GM18502 (cell line): ENCODE measurements around the gene VDR.

ENCODE experiments used
- ATAC-seq: cut with Tn5 transposase; IDR thresholded peaks from one replicate; pipeline ENCODE4 v1.9.1; 2021; ENCODE audit warnings: mild to moderate bottlenecking; ENCODE audit not compliant: unreplicated experiment, poor library complexity

Gene VDR

GRCh38 chr12:47896022-47896421 is 8.8 kb downstream of the VDR start:
- no peak for ATAC-seq

GRCh38 chr12:47894652-47895051 is 10.1 kb downstream of the VDR start:
- ATAC-seq: no peak

GRCh38 chr12:47894068-47894467 is 10.7 kb downstream of the VDR start:
- ATAC-seq: peak; percentile 48

GRCh38 chr12:47892819-47893218 is 12.0 kb downstream of the VDR start:
- no peak for ATAC-seq

- ATAC-seq: no peak
These were observed 13.4 kb downstream of the VDR start for GRCh38 chr12:47891356-47891755.

GRCh38 chr12:47889040-47889439 is 15.8 kb downstream of the VDR start:
- peak; percentile 64 for ATAC-seq

- ATAC-seq: no peak
These were observed 16.5 kb downstream of the VDR start for GRCh38 chr12:47888153-47888819.

GRCh38 chr12:47887529-47887928 is 17.3 kb downstream of the VDR start:
- no peak for ATAC-seq

GRCh38 chr12:47886510-47887240 is 18.1 kb downstream of the VDR start:
- no peak for ATAC-seq

GRCh38 chr12:47885566-47885965 is 19.2 kb downstream of the VDR start:
- ATAC-seq: no peak

- peak; percentile 38 for ATAC-seq
These were observed 19.7 kb downstream of the VDR start for GRCh38 chr12:47885012-47885501.

GRCh38 chr12:47884501-47884900 is 20.3 kb downstream of the VDR start:
- no peak for ATAC-seq

GRCh38 chr12:47883663-47884195 is 21.1 kb downstream of the VDR start:
- no peak for ATAC-seq

GRCh38 chr12:47882781-47883546 is 21.8 kb downstream of the VDR start:
- ATAC-seq: peak; percentile 83

GRCh38 chr12:47881826-47882427 is 22.9 kb downstream of the VDR start:
- no peak for ATAC-seq

GRCh38 chr12:47881051-47881450 is 23.7 kb downstream of the VDR start:
- ATAC-seq: no peak

GRCh38 chr12:47878918-47879481 is 25.8 kb downstream of the VDR start:
- no peak for ATAC-seq

GRCh38 chr12:47878293-47878917 is 26.4 kb downstream of the VDR start:
- ATAC-seq: no peak

- ATAC-seq: no peak
These were observed 27.7 kb downstream of the VDR start for GRCh38 chr12:47877081-47877480.
